GM23248 (cell line): ENCODE measurements around the gene SPEG.

Source experiments
- EZH2 ChIP-seq: fragments of 200-600 bp; sonication (generic); IDR thresholded peaks from 2 replicates; pipeline ENCODE4 v1.6.1; 2018; ENCODE audit warnings: antibody characterized with exemption, mild to moderate bottlenecking; ENCODE audit not compliant: insufficient read depth, poor library complexity, severe bottlenecking
- EZH2phosphoT487 ChIP-seq: fragments of 200-600 bp; sonication (generic); IDR thresholded peaks from 2 replicates; pipeline ENCODE4 v1.6.1; 2018; ENCODE audit warnings: antibody characterized with exemption, moderate library complexity, mild to moderate bottlenecking, low read depth; ENCODE audit not compliant: insufficient read depth

DNA sequence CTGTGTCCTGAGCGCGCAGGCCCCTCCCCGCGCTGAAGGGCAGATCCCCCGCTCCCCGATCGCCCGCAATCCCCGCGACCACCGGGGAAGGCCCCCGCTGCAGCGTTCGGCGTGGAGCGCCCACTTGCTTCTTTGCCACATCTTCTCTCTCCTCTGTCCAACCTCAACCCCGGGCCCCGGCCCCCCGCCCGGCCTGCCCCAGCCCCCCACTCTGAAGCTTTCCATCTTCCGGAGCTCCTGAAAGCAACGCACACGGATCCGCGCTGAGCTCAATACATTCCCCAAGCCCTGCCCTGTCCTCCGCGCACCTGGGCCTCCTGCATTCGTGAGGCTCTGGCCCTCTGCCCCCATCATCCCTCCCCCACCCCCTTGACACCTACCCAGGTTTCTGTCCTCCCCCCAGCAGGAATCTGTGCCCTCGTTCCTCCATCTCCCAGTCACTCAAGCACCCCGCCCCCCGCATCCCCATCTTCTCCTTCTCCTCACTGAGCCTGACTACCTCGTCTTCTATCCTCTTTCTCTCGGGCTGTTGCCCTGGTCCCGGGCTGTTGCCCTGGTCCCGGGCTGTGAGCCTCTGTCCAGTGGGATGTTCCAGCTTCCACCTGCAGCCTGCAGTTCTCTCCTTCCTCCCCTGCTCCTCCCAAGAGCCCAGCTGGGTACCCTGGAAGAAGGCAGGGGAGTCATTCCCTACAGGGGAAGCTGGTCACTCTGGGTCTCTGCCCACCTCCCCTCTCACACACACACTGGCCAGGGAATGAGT is 7.8 kb downstream of the SPEG start:
- TF ChIP-seq EZH2phosphoT487 (no peak), EZH2 (no peak)
